Pancreas (tissue), 10 donors: ENCODE results near the gene EYA3. TPM values are rescaled to one million over a fixed set of nuclear protein-coding genes. Genes with fewer than 3 reads are reported as not detected.

Experiments
- ATAC-seq, 4 donors: fragments of 200-7000 bp; cut with Tn5 transposase; one replicate each; pipeline versions ENCODE4 v1.8.0 to v1.9.1; 2020; ENCODE audit warnings: mild to moderate bottlenecking in 4 of 4, moderate library complexity in 4 of 4
- DNase-seq, 6 donors: peaks; one replicate each; pipeline ENCODE4 v3.0.0-alpha.2; 2020
- FAIRE-seq: peaks from 2 replicates; lab custom pipeline; 2012; peaks lifted over from hg19 to GRCh38; lab: Jason Lieb, UNC
- H3K27ac ChIP-seq, 4 donors: fragments of 200-600 bp; sonication (generic); 1 replicate in 3 of 4; 2 replicates in 1 of 4; pipeline versions ENCODE4 v1.5.0 to v1.8.0; 2020
- H3K27me3 ChIP-seq, 4 donors: fragments of 200-600 bp; one replicate each; pipeline ENCODE4 v1.8.0; 2021
- H3K36me3 ChIP-seq, 3 donors: fragments of 200-600 bp; sonication (generic) in 1 of 3; one replicate each; pipeline versions ENCODE4 v1.5.0 to v1.8.0; 2020 to 2021
- H3K4me1 ChIP-seq, 3 donors: fragments of 200-600 bp; one replicate each; pipeline ENCODE4 v1.8.0; 2021
- H3K4me3 ChIP-seq, 4 donors: fragments of 200-600 bp; sonication (generic) in 2 of 4; one replicate each; pipeline versions ENCODE4 v1.5.0 to v1.8.0; 2020 to 2021
- H3K9me3 ChIP-seq, 4 donors: fragments of 200-600 bp; one replicate each; pipeline ENCODE4 v1.8.0; 2021
- CTCF ChIP-seq, 4 donors: fragments of 200-600 bp; sonication (generic) in 3 of 4; IDR thresholded peaks; one replicate each; pipeline versions ENCODE4 v1.5.0 to v1.8.0; 2021; ENCODE audit warnings: antibody characterized with exemption in 4 of 4
- WGBS, 2 donors: extraction: QIAGEN DNeasy Blood & Tissue Kit; methylation state at CpG; one replicate each; pipeline ENCODE4 v1.1.7; 2013; 5-methylcytosine and 5-hydroxymethylcytosine counted together
- intact Hi-C, 3 donors: fragments of 100-400 bp; cut with DNase I; formaldehyde crosslinking; loops; one replicate each; pipeline versions ENCODE4 v1.11.1 to v1.14.2; 2022
- polyA plus RNA-seq, 2 donors: library from polyadenylated mRNA; stranded (reverse); fragments of 200-250 nt; gene quantifications; one replicate each; pipeline ENCODE4 v1.2.3, GENCODE V29; 2013
- total RNA-seq, 6 donors: library from RNA; stranded (reverse); fragmentation: NEBNext Ultra II Directional in 4 of 6; extraction: Animal tissue kit (Norgen Biotek cat#: 25700) in 4 of 6; gene quantifications; one replicate each; pipeline versions ENCODE4 v1.2.1 to v1.2.4, GENCODE V29; 2021 to 2023
- donor health status: healthy with polysubstance abuse.
- donor health status: DM: no; HTN: no; CAD: no; lungs with moderate emphysema.
- donor health status: DM: no; HTN: no; CAD: no.
- donor health status: control.
- donor health status: control.
- donor health status: Bipolar disorder and iron deficiency.
- donor health status: DM: yes; HTN: yes; CAD: no.
- donor health status: DM: no; HTN: no; CAD: no.
- donor health status: DM: no; HTN: no; CAD: no.
- donor health status: DM: yes; HTN: yes; CAD: no.

The EYA3 gene
- total and polyA plus RNA-seq, 8 donors = 3.4 to 14.6 (median 6.9) TPM

- DNase-seq (no peak), FAIRE-seq (no peak), ATAC-seq (no peak)
- TF ChIP-seq CTCF (IDR thresholded peaks at IDR 0.05) = no peak
- no peaks in the 10 kb centered on the region for H3K9me3 ChIP-seq
- H3K4me3 ChIP-seq = no peak overlapping the region
- 79 to 82% methylated on average over 17 of the region's 17 CpGs for WGBS, 2 donors
- no peaks in the 10 kb centered on the region for H3K36me3 ChIP-seq
- no peaks in the 10 kb centered on the region for H3K4me1 ChIP-seq
- intact Hi-C loops = no loop called here
- no peaks in the 10 kb centered on the region for H3K27me3 ChIP-seq
- no peak overlapping the region for H3K27ac ChIP-seq
Observed at GRCh38 chr1:28096210-28097099, 8.0 kb upstream of the EYA3 start.

- FAIRE-seq = no peak
- WGBS, 2 donors = 19 to 31% methylated on average over 6 of the region's 6 CpGs
Observed at GRCh38 chr1:28091043-28091781, 2.8 kb upstream of the EYA3 start.

GRCh38 chr1:28087614-28088167, 719 bp downstream of the EYA3 start:
- ATAC-seq (peak in 3 of 4 donors; percentile 4 to 36 (median 11)), FAIRE-seq (no peak), DNase-seq (no peak)
- H3K27ac ChIP-seq = peak overlapping the region; percentile 72 to 80 (median 78)
- no peaks in the 10 kb centered on the region for H3K27me3 ChIP-seq
- 1 to 2% methylated on average over 16 of the region's 16 CpGs for WGBS, 2 donors
- H3K9me3 ChIP-seq = no peaks in the 10 kb centered on the region
- peak overlapping the region; percentile 51 to 89 (median 69) for H3K4me3 ChIP-seq
- H3K4me1 ChIP-seq = peaks cover 5 to 20% (median 19%) of the 10 kb centered on the region in 3 donors
- no peak for TF ChIP-seq CTCF (IDR thresholded peaks at IDR 0.05)
- H3K36me3 ChIP-seq = no peaks in the 10 kb centered on the region
- intact Hi-C loops = no loop called here

More at GRCh38 chr1:28091043-28091781, 2.8 kb upstream of the EYA3 start:
- DNase-seq (peak in 5 of 6 donors; percentile 24 to 80 (median 65)), ATAC-seq (peak in 1 of 4 donors; percentile 29)
- peak; percentile 56 to 73 (median 62) for TF ChIP-seq CTCF (IDR thresholded peaks at IDR 0.05)
- no peaks in the 10 kb centered on the region for H3K36me3 ChIP-seq
- intact Hi-C loops = no loop called here
- H3K27me3 ChIP-seq = no peaks in the 10 kb centered on the region
- H3K27ac ChIP-seq = no peak overlapping the region
- no peaks in the 10 kb centered on the region for H3K9me3 ChIP-seq
- H3K4me1 ChIP-seq = peaks cover 5 to 14% (median 11%) of the 10 kb centered on the region in 3 donors
- no peak overlapping the region for H3K4me3 ChIP-seq

GRCh38 chr1:28086651-28087050, 1.8 kb downstream of the EYA3 start:
- Histone ChIP-seq H3K4me3 (no peak overlapping the region), H3K9me3 (no peaks in the 10 kb centered on the region), H3K4me1 (peaks cover 5 to 20% (median 19%) of the 10 kb centered on the region in 3 donors), H3K27ac (no peak overlapping the region), H3K36me3 (no peaks in the 10 kb centered on the region), H3K27me3 (no peaks in the 10 kb centered on the region)
- 32 to 50% methylated on average over 1 of the region's 1 CpG for WGBS, 2 donors
- intact Hi-C loops = no loop called here
- no peak for TF ChIP-seq CTCF (IDR thresholded peaks at IDR 0.05)
- ATAC-seq = no peak
- DNase-seq = no peak
- FAIRE-seq = no peak
